Cortex of kidney (tissue), 1 donor: ENCODE measurements around the gene TOMM6.

ENCODE experiments used
- DNase-seq: peaks from one replicate; lab custom pipeline; 2025; lab: John Stamatoyannopoulos, UW

Gene TOMM6

DNA sequence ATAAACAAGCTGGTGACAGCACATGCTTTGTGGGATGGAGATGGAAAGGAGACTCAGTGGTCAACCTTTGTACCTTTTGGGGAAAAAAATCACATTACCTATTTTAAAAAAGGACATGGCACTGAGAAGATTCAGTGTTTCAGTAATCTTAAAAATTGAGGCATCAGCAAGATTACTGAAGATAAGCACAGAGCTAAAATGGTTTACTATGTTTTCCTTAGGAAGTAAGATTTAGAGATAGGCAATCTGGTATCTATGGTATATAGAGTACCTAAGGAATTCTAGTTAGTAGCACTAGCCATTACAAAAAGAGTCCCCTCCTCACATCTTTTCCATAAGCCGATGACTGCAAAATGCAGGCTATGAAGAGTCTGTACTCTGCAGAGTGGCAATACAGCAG lies 35.7 kb downstream of the TOMM6 start:
- no peak for DNase-seq

DNA sequence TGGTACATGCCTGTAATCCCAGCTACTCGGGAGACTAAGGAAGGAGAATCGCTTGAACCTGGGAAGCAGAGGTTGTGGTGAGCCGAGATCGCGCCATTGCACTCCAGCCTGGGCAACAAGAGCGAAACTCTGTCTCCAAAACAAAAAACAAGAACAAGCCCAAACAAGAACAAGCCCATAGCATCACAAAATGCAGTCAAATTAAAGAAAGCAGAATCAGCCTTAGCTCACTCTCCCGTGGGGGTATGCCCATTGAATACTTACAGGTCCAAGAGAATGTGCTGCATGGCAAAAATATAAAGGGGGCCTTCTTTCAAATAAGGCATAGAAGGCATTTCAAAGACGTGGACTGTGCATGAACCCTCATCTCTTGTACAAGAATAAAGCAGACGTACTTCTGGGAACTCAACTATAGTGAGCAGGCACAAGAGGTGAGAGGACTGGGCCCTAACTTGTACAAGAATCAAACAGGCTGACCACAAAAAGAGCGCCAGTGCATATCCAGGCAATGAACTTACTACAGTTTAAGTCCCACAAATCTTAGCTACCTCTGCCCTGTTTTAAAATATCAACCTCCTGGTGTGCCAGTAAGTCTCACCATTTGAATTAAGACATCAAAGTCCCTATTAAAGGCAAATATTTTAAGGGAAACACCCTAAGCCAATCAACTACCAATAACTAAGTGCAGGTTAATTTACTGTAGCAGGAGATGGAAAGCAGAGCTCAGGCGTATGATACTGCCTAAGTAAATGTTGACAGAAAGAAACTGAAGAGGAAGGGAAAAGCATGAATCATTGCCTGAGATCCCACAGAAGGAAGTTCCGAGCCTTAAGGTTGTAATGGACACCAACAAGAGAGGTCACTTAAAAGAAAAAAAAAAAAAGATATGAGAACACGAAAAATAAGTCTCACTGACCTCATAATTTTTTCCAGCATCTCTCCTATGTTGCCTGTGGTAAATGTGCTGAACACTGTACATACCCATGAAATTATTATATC lies 37.4 kb downstream of the TOMM6 start:
- no peak for DNase-seq

DNA sequence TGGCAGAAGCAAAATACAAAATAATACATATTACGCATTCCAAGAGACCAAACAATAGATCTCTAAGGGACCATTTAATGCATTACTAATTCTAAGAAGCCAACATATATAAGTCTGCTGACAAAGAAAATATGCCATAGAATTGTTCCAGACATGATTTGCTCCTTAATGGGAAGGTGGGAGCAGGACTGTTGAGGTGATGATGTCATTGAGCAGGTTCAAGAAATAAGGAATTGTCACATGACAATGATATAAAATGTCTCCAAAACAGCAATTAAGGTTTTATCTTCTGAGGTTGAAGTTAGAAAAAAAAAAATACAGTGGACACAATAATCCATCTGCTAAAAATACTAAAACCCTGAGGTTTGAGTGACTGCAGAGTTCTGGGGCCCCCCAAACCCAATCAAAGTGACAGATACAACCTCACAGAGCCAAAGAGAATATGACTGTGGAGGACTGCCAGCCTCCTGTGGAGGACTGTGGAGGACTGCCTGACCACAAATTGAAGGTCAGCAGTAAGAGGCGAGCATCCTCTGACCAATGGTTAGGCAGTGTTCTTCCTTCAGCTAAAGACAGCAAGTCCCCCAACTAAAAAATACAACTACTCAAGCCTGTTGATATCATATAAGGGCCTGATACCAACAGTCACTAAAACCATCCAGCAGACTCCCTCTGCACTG lies 39.0 kb downstream of the TOMM6 start:
- no peak for DNase-seq

DNA sequence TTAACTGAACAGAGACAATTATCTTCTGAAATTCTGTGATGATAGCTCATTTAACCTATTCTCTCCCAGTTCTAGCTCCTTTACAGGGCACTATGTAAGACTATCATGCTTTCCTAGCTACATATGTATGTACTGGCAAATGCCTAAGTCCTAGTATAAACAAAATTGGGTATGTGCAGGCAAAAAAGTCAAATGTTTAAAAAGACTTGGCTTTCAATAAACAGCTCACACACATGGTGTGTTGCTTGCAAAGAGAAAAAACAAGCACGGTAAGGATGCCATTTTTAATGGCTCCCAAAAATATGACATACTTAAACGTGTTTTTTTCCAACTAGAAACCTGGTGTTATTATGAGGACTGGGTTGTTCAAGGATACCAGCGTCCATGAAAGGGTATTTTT lies 44.8 kb downstream of the TOMM6 start:
- DNase-seq: no peak

DNA sequence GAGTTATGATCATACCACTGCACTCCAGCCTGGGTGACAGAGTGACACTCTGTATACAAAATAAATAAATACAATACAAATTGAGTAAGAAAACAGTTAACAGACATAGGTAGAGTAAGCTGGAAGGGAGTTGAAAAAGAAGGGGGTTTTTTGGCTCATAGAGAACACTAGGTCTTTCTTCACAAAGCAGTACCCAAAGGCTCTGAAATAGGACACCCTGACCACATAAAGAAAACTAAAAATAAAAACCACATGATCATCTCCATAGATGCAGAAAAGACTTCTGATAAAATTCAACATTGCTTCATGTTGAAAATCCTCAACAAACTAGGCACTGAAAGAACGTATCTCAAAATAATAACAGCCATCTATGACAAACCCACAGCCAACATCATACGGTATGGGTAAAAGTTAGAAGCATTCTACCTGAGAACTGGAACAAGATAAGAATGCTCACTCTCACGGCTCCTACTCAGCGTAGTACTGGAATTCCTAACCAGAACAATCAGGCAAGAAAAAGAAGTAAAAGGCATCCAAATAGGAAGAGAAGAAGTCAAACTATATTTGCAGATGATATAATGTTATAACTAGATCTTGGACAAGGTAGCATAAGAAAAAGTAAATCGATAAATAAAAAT lies 48.6 kb downstream of the TOMM6 start:
- no peak for DNase-seq

DNA sequence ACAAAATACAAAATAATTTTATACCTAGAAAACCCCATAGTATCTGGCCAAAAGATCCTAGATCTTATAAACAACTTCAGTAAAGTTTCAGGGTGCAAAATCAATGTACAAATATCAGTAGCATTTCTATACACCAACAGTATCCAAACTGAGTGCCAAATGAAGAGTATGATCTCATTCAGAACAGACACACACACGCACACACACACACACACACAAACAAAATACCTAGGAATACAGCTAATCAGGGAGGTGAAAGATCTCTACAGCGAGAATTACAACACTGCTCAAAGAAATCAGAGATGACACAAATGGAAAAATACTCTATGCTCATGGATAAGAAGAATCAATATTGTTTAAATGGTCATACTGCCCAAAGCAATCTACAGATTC lies 49.2 kb downstream of the TOMM6 start:
- DNase-seq: no peak
